Activated naive CD8-positive, alpha-beta T cell treated with anti-CD3 and anti-CD28 coated beads, Interleukin-2, amount 50 U/mL, for 24 hours (primary cell): ENCODE data around the gene LIPG.

Source experiments
- ATAC-seq: fragments of 150-1000 bp; cut with Tn5 transposase; one replicate; pipeline ENCODE4 v1.10.0; 2021
- DNase-seq: peaks from one replicate; pipeline ENCODE4 v3.0.0; 2021
- H3K27ac Mint-ChIP-seq: one replicate; pipeline ENCODE4 v1.8.0; 2021; ENCODE audit warnings: mild to moderate bottlenecking, mixed read lengths
- H3K27me3 Mint-ChIP-seq: one replicate; pipeline ENCODE4 v1.8.0; 2021; ENCODE audit warnings: mixed read lengths
- H3K36me3 Mint-ChIP-seq: one replicate; pipeline ENCODE4 v1.8.0; 2021; ENCODE audit warnings: low read depth, mixed read lengths
- H3K4me1 Mint-ChIP-seq: one replicate; pipeline ENCODE4 v1.8.0; 2021; ENCODE audit warnings: mixed read lengths
- H3K4me3 Mint-ChIP-seq: one replicate; pipeline ENCODE4 v1.8.0; 2021; ENCODE audit warnings: mild to moderate bottlenecking, moderate library complexity, mixed read lengths
- H3K9me3 Mint-ChIP-seq: one replicate; pipeline ENCODE4 v1.8.0; 2021; ENCODE audit warnings: mixed read lengths

Gene LIPG

GRCh38 chr18:49621301-49621700 lies 59.4 kb downstream of the LIPG start:
- Mint-ChIP-seq H3K4me3 (no peak overlapping the region), H3K36me3 (no peaks in the 10 kb centered on the region), H3K27ac (no peak overlapping the region), H3K9me3 (no peaks in the 10 kb centered on the region), H3K4me1 (no peaks in the 10 kb centered on the region), H3K27me3 (peaks cover 16% of the 10 kb centered on the region)
- DNase-seq (no peak), ATAC-seq (no peak)

GRCh38 chr18:49621717-49622351 lies 60.0 kb downstream of the LIPG start:
- H3K4me1 Mint-ChIP-seq, result no peaks in the 10 kb centered on the region
- no peak for ATAC-seq

GRCh38 chr18:49623571-49623970 lies 61.7 kb downstream of the LIPG start:
- H3K9me3 Mint-ChIP-seq, result no peaks in the 10 kb centered on the region
- peaks cover 17% of the 10 kb centered on the region for H3K27me3 Mint-ChIP-seq
- no peak for ATAC-seq
- no peak overlapping the region for H3K27ac Mint-ChIP-seq
- H3K36me3 Mint-ChIP-seq, result no peaks in the 10 kb centered on the region
- no peak overlapping the region for H3K4me3 Mint-ChIP-seq
- H3K4me1 Mint-ChIP-seq, result no peaks in the 10 kb centered on the region
- DNase-seq, result no peak

More at GRCh38 chr18:49621717-49622351, 60.0 kb downstream of the LIPG start:
- H3K4me3 Mint-ChIP-seq, result no peak overlapping the region
- H3K36me3 Mint-ChIP-seq, result no peaks in the 10 kb centered on the region
- H3K27me3 Mint-ChIP-seq, result peaks cover 16% of the 10 kb centered on the region
- DNase-seq, result no peak
- no peaks in the 10 kb centered on the region for H3K9me3 Mint-ChIP-seq
- H3K27ac Mint-ChIP-seq, result no peak overlapping the region

GRCh38 chr18:49625021-49625691 lies 63.3 kb downstream of the LIPG start:
- H3K4me1 Mint-ChIP-seq, result no peaks in the 10 kb centered on the region
- no peaks in the 10 kb centered on the region for H3K36me3 Mint-ChIP-seq
- peaks cover 17% of the 10 kb centered on the region for H3K27me3 Mint-ChIP-seq
- H3K9me3 Mint-ChIP-seq, result no peaks in the 10 kb centered on the region
- H3K4me3 Mint-ChIP-seq, result no peak overlapping the region
- DNase-seq (no peak), ATAC-seq (no peak)
- H3K27ac Mint-ChIP-seq, result no peak overlapping the region

GRCh38 chr18:49626842-49627467 lies 65.1 kb downstream of the LIPG start:
- no peak overlapping the region for H3K27ac Mint-ChIP-seq

GRCh38 chr18:49628119-49628518 lies 66.3 kb downstream of the LIPG start:
- H3K27ac Mint-ChIP-seq, result no peak overlapping the region
- H3K4me1 Mint-ChIP-seq, result no peaks in the 10 kb centered on the region
- H3K9me3 Mint-ChIP-seq, result no peaks in the 10 kb centered on the region
- DNase-seq (no peak), ATAC-seq (no peak)
- H3K36me3 Mint-ChIP-seq, result no peaks in the 10 kb centered on the region
- H3K27me3 Mint-ChIP-seq, result peaks cover 5% of the 10 kb centered on the region
- H3K4me3 Mint-ChIP-seq, result no peak overlapping the region

More at GRCh38 chr18:49626842-49627467, 65.1 kb downstream of the LIPG start:
- Mint-ChIP-seq H3K36me3 (no peaks in the 10 kb centered on the region), H3K4me1 (no peaks in the 10 kb centered on the region), H3K4me3 (no peak overlapping the region), H3K27me3 (peaks cover 10% of the 10 kb centered on the region), H3K9me3 (no peaks in the 10 kb centered on the region)
- DNase-seq, result no peak
- no peak for ATAC-seq

GRCh38 chr18:49628881-49629795 lies 67.3 kb downstream of the LIPG start:
- Mint-ChIP-seq H3K27me3 (peaks cover 9% of the 10 kb centered on the region), H3K4me3 (no peak overlapping the region), H3K4me1 (no peaks in the 10 kb centered on the region), H3K9me3 (no peaks in the 10 kb centered on the region), H3K36me3 (no peaks in the 10 kb centered on the region), H3K27ac (no peak overlapping the region)
- no peak for DNase-seq
- no peak for ATAC-seq

- Mint-ChIP-seq H3K4me1 (no peaks in the 10 kb centered on the region), H3K27ac (no peak overlapping the region), H3K9me3 (no peaks in the 10 kb centered on the region), H3K4me3 (no peak overlapping the region), H3K36me3 (no peaks in the 10 kb centered on the region), H3K27me3 (peaks cover 7% of the 10 kb centered on the region)
- DNase-seq (no peak), ATAC-seq (no peak)
Measured at GRCh38 chr18:49630246-49630699, 68.4 kb downstream of the LIPG start.

GRCh38 chr18:49631146-49631866 lies 69.4 kb downstream of the LIPG start:
- no peaks in the 10 kb centered on the region for H3K36me3 Mint-ChIP-seq
- H3K27me3 Mint-ChIP-seq, result peaks cover 11% of the 10 kb centered on the region
- no peak overlapping the region for H3K27ac Mint-ChIP-seq
- no peaks in the 10 kb centered on the region for H3K4me1 Mint-ChIP-seq
- H3K9me3 Mint-ChIP-seq, result no peaks in the 10 kb centered on the region
- DNase-seq (no peak), ATAC-seq (no peak)
- no peak overlapping the region for H3K4me3 Mint-ChIP-seq

GRCh38 chr18:49632588-49632987 lies 70.7 kb downstream of the LIPG start:
- peaks cover 11% of the 10 kb centered on the region for H3K27me3 Mint-ChIP-seq
- H3K27ac Mint-ChIP-seq, result no peak overlapping the region
- no peak for DNase-seq
- H3K4me1 Mint-ChIP-seq, result no peaks in the 10 kb centered on the region
- H3K36me3 Mint-ChIP-seq, result no peaks in the 10 kb centered on the region
- no peak for ATAC-seq
- no peak overlapping the region for H3K4me3 Mint-ChIP-seq
- no peaks in the 10 kb centered on the region for H3K9me3 Mint-ChIP-seq

- H3K4me3 Mint-ChIP-seq, result no peak overlapping the region
- DNase-seq (no peak), ATAC-seq (no peak)
- H3K9me3 Mint-ChIP-seq, result no peaks in the 10 kb centered on the region
- no peak overlapping the region for H3K27ac Mint-ChIP-seq
- no peaks in the 10 kb centered on the region for H3K36me3 Mint-ChIP-seq
- no peaks in the 10 kb centered on the region for H3K4me1 Mint-ChIP-seq
- peaks cover 8% of the 10 kb centered on the region for H3K27me3 Mint-ChIP-seq
Measured at GRCh38 chr18:49638209-49638785, 76.4 kb downstream of the LIPG start.

GRCh38 chr18:49638891-49639557 lies 77.2 kb downstream of the LIPG start:
- H3K4me1 Mint-ChIP-seq, result no peaks in the 10 kb centered on the region
- no peaks in the 10 kb centered on the region for H3K36me3 Mint-ChIP-seq
- H3K27me3 Mint-ChIP-seq, result peaks cover 6% of the 10 kb centered on the region
- H3K9me3 Mint-ChIP-seq, result no peaks in the 10 kb centered on the region
- H3K27ac Mint-ChIP-seq, result no peak overlapping the region
- H3K4me3 Mint-ChIP-seq, result no peak overlapping the region
- ATAC-seq (no peak), DNase-seq (no peak)

GRCh38 chr18:49639643-49640391 lies 78.0 kb downstream of the LIPG start:
- H3K4me3 Mint-ChIP-seq, result no peak overlapping the region
- ATAC-seq (no peak), DNase-seq (no peak)
- H3K9me3 Mint-ChIP-seq, result no peaks in the 10 kb centered on the region
- H3K27me3 Mint-ChIP-seq, result peaks cover 8% of the 10 kb centered on the region
- H3K4me1 Mint-ChIP-seq, result no peaks in the 10 kb centered on the region
- no peaks in the 10 kb centered on the region for H3K36me3 Mint-ChIP-seq
- no peak overlapping the region for H3K27ac Mint-ChIP-seq
